Testis (tissue), 3 donors: Measurements from ENCODE around the gene LYST. TPM values are rescaled to one million over a fixed set of nuclear protein-coding genes. Genes with fewer than 3 reads are reported as not detected.
A peak's percentile ranks its signal among the peaks of the same experiment; 100 is the strongest.

Experiments used
- DNase-seq: peaks from one replicate; pipeline ENCODE4 v3.0.0-alpha.2; 2019
- H3K27ac ChIP-seq, 2 donors: fragments of 200-600 bp; sonication (generic); one replicate each; pipeline ENCODE4 v1.5.1; 2019
- H3K27me3 ChIP-seq: fragments of 200-600 bp; sonication (generic); one replicate; pipeline ENCODE4 v1.5.1; 2019
- H3K36me3 ChIP-seq: fragments of 200-600 bp; sonication (generic); one replicate; pipeline ENCODE4 v1.5.1; 2017; ENCODE audit warnings: low read depth; ENCODE audit errors: missing control alignments
- H3K4me1 ChIP-seq: fragments of 200-600 bp; sonication (generic); one replicate; pipeline ENCODE4 v1.5.1; 2019
- H3K4me3 ChIP-seq, 2 donors: fragments of 200-600 bp; sonication (generic); one replicate each; pipeline ENCODE4 v1.5.1; 2017 to 2019
- H3K9me3 ChIP-seq: fragments of 200-600 bp; sonication (generic); one replicate; pipeline ENCODE4 v1.5.1; 2017
- CTCF ChIP-seq, 3 experiments: fragments of 450-650 bp in 2 of 3; fragments of 200-600 bp in 1 of 3; sonication (generic) in 1 of 3; IDR thresholded peaks; one replicate each; pipeline ENCODE4 v1.5.1; 2016 to 2019; ENCODE audit warnings: antibody characterized with exemption in 3 of 3, mild to moderate bottlenecking in 2 of 3, moderate library complexity in 1 of 3
- POLR2A ChIP-seq: fragments of 450-650 bp; IDR thresholded peaks from one replicate; pipeline ENCODE4 v1.6.1; 2017; ENCODE audit warnings: antibody characterized with exemption, mild to moderate bottlenecking, moderate library complexity
- WGBS, 2 donors: methylation state at CpG; one replicate each; pipeline ENCODE4 v1.1.5; 2018; 5-methylcytosine and 5-hydroxymethylcytosine counted together
- intact Hi-C: fragments of 100-400 bp; cut with DNase I; formaldehyde crosslinking; loops from one replicate; pipeline ENCODE4 v1.15.1; 2023; ENCODE audit warnings: low total_unique reads
- polyA plus RNA-seq: library from polyadenylated mRNA; stranded (reverse); fragments of 350-450 nt; fragmentation: Illumina TruSeq; extraction: RNeasy Lipid Tissue Mini Kit (QIAGEN cat#74804); gene quantifications from one replicate; pipeline ENCODE4 v1.2.3, GENCODE V29; 2014; ENCODE audit warnings: low read depth, low replicate concordance; ENCODE audit not compliant: insufficient read depth
- total RNA-seq, 2 donors: library from RNA; depleted of rRNA; stranded (reverse); fragments of >200 nt; gene quantifications; one replicate each; pipeline ENCODE4 v1.2.3, GENCODE V29; 2016

The LYST gene
- total and polyA plus RNA-seq, 3 donors from 2014 or later: 22.9 to 69.1 (median 60.9) TPM

- intact Hi-C loops: no loop called here
- no peak for DNase-seq
- H3K9me3 ChIP-seq: no peaks in the 10 kb centered on the region
- H3K4me1 ChIP-seq: peaks cover 36% of the 10 kb centered on the region
- TF ChIP-seq POLR2A (no peak), CTCF (IDR thresholded peaks at IDR 0.05) (no peak)
- no peaks in the 10 kb centered on the region for H3K36me3 ChIP-seq
- H3K27ac ChIP-seq: peak overlapping the region in 1 of 2 donors; percentile 80
- 83 to 86% methylated on average over 5 of the region's 5 CpGs for WGBS, 2 donors
- H3K27me3 ChIP-seq: no peaks in the 10 kb centered on the region
- no peak overlapping the region for H3K4me3 ChIP-seq
Measured at GRCh38 chr1:235892734-235893413, 26.2 kb upstream of the LYST start.

GRCh38 chr1:235892202-235892601 is 25.5 kb upstream of the LYST start:
- Histone ChIP-seq H3K4me3 (no peak overlapping the region), H3K9me3 (no peaks in the 10 kb centered on the region), H3K27me3 (no peaks in the 10 kb centered on the region), H3K4me1 (peaks cover 39% of the 10 kb centered on the region), H3K36me3 (no peaks in the 10 kb centered on the region), H3K27ac (peak overlapping the region; percentile 36 to 80)
- intact Hi-C loops: no loop called here
- TF ChIP-seq CTCF (IDR thresholded peaks at IDR 0.05): no peak
- DNase-seq: no peak
- 60 to 85% methylated on average over 6 of the region's 6 CpGs for whole genome bisulfite sequencing, 2 donors

- intact Hi-C loops: no loop called here
- no peak overlapping the region for H3K4me3 ChIP-seq
Measured at GRCh38 chr1:235888119-235888643, 21.5 kb upstream of the LYST start.

GRCh38 chr1:235887676-235888075 is 21.0 kb upstream of the LYST start:
- no peaks in the 10 kb centered on the region for H3K36me3 ChIP-seq
- no peaks in the 10 kb centered on the region for H3K9me3 ChIP-seq
- H3K4me1 ChIP-seq: peaks cover 40% of the 10 kb centered on the region
- H3K4me3 ChIP-seq: no peak overlapping the region
- TF ChIP-seq CTCF (IDR thresholded peaks at IDR 0.05) (no peak), POLR2A (no peak)
- no peak overlapping the region for H3K27ac ChIP-seq
- 83 to 97% methylated on average over 2 of the region's 2 CpGs for WGBS, 2 donors
- no peak for DNase-seq
- intact Hi-C loops: no loop called here
- no peaks in the 10 kb centered on the region for H3K27me3 ChIP-seq

More at GRCh38 chr1:235888119-235888643, 21.5 kb upstream of the LYST start:
- H3K4me1 ChIP-seq: peaks cover 40% of the 10 kb centered on the region
- no peaks in the 10 kb centered on the region for H3K27me3 ChIP-seq
- TF ChIP-seq CTCF (IDR thresholded peaks at IDR 0.05) (no peak), POLR2A (no peak)
- no peaks in the 10 kb centered on the region for H3K9me3 ChIP-seq
- WGBS, 2 donors: 76 to 78% methylated on average over 8 of the region's 8 CpGs
- peak overlapping the region in 1 of 2 donors; percentile 24 for H3K27ac ChIP-seq
- no peaks in the 10 kb centered on the region for H3K36me3 ChIP-seq
- DNase-seq: no peak
